ENCODE data around the gene SURF4. TPM values are rescaled to one million over a fixed set of nuclear protein-coding genes. Genes with fewer than 3 reads are reported as not detected.
"Not testable (repeated sequence)": the region's sequence is repeated elsewhere in the genome, so short reads cannot be mapped to it uniquely, and the experiment has no call there.

SURF4 gene
- total RNA-seq, 2 donors from 2014 or later, result 315 to 380 TPM

DNA sequence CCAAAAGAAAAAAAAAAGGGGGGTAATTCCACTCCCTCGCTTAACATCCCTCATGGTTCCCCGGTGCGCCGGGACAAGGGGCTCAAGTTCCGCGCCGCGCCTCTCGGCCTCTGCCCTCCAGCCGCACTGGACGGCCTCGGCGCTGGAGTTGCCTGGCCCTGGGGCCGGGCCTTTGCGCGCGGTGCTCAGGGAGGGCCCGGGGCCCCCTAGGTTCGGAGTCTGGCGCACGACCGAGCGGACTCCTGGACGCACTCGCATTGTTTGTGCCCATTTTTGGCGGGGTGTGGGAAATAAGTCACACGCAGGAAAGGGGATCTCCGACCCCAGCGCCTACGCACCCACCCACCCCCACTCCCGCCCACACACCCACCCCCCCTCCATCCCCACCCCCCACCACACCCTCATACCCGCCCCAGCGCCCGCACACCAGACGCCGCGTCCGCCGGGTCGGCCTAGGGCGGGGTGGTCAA is 28.3 kb downstream of the SURF4 start:
- H3K9me3 Mint-ChIP-seq, result no peaks in the 10 kb centered on the region
- peak; percentile 54 for ATAC-seq (replicated peaks)
- H3K4me3 Mint-ChIP-seq, result peak overlapping the region; percentile 93

DNA sequence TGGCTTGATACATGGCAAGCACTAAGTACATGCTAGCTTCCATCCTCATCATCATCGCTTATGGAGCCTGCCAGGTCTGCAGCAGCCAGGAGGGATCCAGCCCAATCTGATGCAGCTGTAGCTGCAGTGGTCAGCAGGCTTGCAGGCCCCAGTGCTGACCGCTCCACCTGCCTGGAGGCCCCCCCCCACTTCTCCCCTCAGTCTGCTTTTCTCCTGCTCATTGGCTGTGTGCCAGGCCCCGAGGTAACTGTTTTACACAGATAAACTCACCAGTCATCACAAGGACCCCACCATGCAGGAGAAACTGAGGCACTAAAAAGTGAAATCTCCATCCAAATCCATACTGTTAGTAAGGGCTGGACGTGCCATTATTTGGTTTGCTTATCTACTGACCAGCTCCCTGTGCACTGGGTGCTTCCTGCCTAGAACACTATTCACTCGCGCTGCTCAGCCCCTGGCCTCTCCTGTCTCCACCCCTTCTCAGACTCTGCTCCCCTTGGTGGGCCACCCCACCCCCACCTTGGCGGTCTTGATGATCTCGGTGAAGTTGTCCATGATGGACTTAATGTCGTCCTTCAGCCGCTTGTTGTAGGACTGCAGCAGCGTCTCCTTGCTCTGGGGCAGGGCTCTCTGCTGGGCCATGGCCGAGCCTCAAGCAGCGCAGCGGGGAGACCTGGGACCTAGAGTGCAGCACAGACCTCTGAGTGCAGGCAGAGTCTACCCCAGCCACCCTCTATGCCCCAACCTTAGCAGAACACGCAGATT is 29.7 kb downstream of the SURF4 start:
- Mint-ChIP-seq H3K9me3 (no peaks in the 10 kb centered on the region), H3K27ac (peak overlapping the region; percentile 89), H3K4me3 (peak overlapping the region; percentile 93), H3K36me3 (ENCODE audit: low read depth) (peaks cover 88% of the 10 kb centered on the region), H3K27me3 (no peaks in the 10 kb centered on the region), H3K4me1 (peaks cover 24% of the 10 kb centered on the region)
- ATAC-seq (replicated peaks), result no peak

More for the DNA sequence above, 28.3 kb downstream of the SURF4 start:
- Mint-ChIP-seq H3K27ac (peak overlapping the region; percentile 99), H3K27me3 (no peaks in the 10 kb centered on the region), H3K36me3 (ENCODE audit: low read depth) (peaks cover 88% of the 10 kb centered on the region), H3K4me1 (peaks cover 24% of the 10 kb centered on the region)

DNA sequence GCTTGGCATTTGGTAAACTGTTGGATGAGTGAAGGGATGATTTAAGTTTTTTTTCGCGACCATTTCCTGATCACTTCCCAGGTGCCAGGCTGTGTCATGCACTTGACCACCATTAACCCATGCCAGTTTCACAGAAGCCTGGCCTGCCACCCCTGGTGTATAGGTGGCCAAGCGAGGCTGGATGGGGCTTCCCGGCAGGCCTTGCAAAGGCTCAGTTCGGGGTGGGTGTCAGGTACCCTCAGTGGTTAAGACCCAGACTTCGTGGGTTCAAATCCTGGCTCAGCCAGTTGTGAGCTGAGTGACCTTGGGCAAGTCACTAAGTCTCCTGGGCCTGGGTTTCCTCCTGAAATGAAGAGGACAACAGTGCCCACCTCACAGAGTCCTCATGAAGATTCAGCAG is 30.3 kb downstream of the SURF4 start:
- peaks cover 88% of the 10 kb centered on the region for H3K36me3 Mint-ChIP-seq (ENCODE audit: low read depth)
- no peaks in the 10 kb centered on the region for H3K9me3 Mint-ChIP-seq
- H3K27me3 Mint-ChIP-seq, result no peaks in the 10 kb centered on the region
- no peak overlapping the region for H3K27ac Mint-ChIP-seq
- peaks cover 24% of the 10 kb centered on the region for H3K4me1 Mint-ChIP-seq
- no peak overlapping the region for H3K4me3 Mint-ChIP-seq
- ATAC-seq (replicated peaks), result no peak

DNA sequence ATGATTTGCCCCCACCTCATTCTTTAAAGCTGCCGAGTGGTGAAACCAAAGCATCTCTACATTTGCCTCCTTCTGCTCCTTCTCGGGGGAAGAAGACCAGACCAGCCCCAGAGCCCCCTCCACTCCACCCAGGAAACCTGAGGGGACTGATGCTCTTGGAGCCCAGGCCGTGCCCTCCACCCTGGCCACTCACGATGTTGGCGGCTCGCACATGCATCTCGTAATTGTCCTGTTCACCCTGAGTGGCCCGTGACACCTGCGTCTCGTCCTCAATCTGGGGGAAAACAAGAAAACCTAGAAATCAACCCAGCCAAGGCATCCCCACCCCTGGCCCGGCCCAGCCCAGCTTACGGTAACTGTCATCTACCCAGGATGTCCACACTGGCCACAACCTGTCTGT is 30.9 kb downstream of the SURF4 start:
- Mint-ChIP-seq H3K27me3 (no peaks in the 10 kb centered on the region), H3K9me3 (no peaks in the 10 kb centered on the region), H3K36me3 (ENCODE audit: low read depth) (peaks cover 87% of the 10 kb centered on the region), H3K4me3 (no peak overlapping the region), H3K27ac (no peak overlapping the region), H3K4me1 (peaks cover 22% of the 10 kb centered on the region)
- no peak for ATAC-seq (replicated peaks)

DNA sequence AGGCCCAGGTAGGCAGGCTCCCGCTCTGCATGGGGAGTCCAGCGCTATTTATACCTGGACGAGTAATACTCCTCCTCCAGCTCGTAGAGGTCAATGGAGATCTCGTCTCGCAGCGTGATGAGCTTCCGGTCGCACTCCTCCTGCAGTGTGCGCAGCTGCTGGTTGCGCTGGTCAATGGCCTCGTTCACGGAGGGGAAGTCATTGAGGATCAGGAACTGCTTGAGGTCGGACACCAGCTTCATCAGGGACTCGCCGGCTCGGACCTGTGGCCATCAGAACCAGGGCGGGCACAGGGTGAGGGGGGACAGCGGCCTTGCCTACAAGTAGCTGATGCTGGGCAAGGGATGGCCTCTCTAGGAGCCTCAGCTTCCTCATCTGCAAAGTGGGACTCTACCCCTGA is 31.8 kb downstream of the SURF4 start:
- Mint-ChIP-seq H3K4me3 (no peak overlapping the region), H3K9me3 (no peaks in the 10 kb centered on the region), H3K27ac (no peak overlapping the region), H3K36me3 (ENCODE audit: low read depth) (peaks cover 87% of the 10 kb centered on the region), H3K27me3 (no peaks in the 10 kb centered on the region), H3K4me1 (peaks cover 13% of the 10 kb centered on the region)
- no peak for ATAC-seq (replicated peaks)

DNA sequence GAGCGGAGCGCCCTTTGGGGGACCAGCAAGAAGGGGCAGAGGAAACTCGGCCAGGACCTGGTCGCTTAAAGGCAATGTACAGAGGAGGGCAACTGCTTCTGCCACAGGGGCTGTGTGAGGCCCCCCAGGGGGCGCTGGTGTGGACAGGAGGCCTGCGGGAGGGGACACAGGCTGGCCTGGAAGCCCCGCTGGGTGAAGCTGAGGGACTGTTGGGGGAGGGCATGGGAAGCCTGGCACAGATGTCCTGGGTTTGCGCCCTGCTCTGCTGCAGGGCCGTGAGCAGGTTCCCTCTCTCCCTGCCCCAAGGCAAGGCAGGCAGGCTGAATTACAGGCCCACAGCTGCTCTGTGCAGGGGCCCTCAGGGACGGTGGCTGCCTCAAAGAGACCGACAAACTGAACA is 33.3 kb downstream of the SURF4 start:
- Mint-ChIP-seq H3K27ac (no peak overlapping the region), H3K9me3 (no peaks in the 10 kb centered on the region), H3K27me3 (no peaks in the 10 kb centered on the region), H3K4me1 (peaks cover 10% of the 10 kb centered on the region), H3K36me3 (ENCODE audit: low read depth) (peaks cover 83% of the 10 kb centered on the region), H3K4me3 (no peak overlapping the region)
- no peak for ATAC-seq (replicated peaks)

DNA sequence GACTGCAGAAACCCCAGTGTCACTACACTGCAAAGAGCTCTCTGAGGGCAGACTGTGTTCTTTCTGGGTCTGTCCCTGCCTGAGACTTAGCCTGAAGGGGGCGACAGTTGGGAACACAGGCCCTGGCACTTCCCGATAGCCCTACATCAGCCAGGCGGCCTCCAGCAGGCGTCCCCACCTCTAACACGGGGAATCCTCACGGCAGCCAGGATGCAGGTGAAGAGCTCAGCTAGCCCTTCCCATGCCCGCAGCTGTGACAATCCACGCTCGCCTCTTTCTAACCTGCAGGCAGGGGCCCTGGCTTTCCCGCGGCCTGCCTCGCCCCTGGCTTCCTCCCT is 33.8 kb downstream of the SURF4 start:
- no peak for ATAC-seq (replicated peaks)
- no peaks in the 10 kb centered on the region for H3K9me3 Mint-ChIP-seq
- peaks cover 8% of the 10 kb centered on the region for H3K4me1 Mint-ChIP-seq
- H3K27ac Mint-ChIP-seq, result peak overlapping the region; percentile 43
- peaks cover 80% of the 10 kb centered on the region for H3K36me3 Mint-ChIP-seq (ENCODE audit: low read depth)
- no peak overlapping the region for H3K4me3 Mint-ChIP-seq
- no peaks in the 10 kb centered on the region for H3K27me3 Mint-ChIP-seq

DNA sequence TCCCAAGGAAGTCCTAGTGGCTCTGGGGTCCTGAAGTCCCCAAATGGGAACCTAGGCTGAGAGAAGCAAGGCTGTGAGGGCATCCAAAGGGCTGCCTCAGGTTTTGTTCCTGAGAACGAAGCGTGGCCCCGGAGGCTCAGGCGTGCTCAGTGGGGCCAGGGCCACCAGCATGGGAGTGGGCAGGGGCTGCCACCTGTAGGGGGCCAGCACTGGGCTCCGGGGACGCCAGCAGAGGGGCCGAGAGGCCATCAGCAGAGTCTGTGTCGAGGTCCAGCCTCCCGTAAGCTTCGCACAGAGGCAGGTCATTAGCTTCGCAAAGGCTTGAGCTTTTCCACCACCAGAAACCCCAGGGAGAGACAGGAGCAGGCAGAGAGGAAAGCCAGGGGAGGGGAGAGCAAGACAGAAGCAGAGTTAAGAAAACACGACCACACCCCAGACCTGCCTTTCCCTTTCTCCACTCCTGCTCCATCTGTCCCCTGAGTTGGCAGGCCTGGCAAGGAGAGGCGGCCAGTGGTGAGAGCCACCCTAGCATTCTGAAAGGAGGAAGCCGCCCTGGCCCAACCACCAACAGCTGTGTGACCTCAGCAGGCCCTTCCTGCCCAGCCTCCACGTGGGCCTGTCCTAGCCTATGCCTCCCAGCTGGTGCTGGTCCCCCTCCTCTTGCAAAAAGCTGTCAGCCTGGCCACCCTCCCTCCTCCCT is 34.3 kb downstream of the SURF4 start:
- Mint-ChIP-seq H3K4me3 (no peak overlapping the region), H3K27ac (peak overlapping the region; percentile 43), H3K27me3 (no peaks in the 10 kb centered on the region), H3K9me3 (no peaks in the 10 kb centered on the region), H3K4me1 (peaks cover 3% of the 10 kb centered on the region), H3K36me3 (ENCODE audit: low read depth) (peaks cover 75% of the 10 kb centered on the region)
- no peak for ATAC-seq (replicated peaks)

DNA sequence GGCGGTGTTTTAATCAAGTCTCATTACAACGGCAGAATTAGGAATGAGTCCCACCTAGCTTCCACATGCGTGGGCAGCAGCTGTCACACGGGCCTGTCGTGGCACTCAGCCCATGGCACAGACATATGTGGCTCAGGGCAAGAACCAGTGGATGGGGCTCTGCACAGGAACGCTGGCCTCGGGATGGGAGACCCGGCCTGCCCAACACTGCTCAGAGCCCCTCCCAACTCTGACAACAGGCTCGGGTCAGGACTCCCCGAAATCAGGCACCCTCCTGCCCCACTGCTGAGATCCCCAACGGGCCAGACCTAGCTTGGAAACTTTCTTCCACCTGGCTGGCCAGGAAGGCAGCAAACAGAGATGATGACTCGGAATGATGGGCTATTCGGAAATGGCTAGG is 34.9 kb downstream of the SURF4 start:
- ATAC-seq (replicated peaks), result no peak
- Mint-ChIP-seq H3K4me1 (no peaks in the 10 kb centered on the region), H3K27ac (peak overlapping the region; percentile 24), H3K9me3 (no peaks in the 10 kb centered on the region), H3K27me3 (no peaks in the 10 kb centered on the region), H3K36me3 (ENCODE audit: low read depth) (peaks cover 75% of the 10 kb centered on the region), H3K4me3 (no peak overlapping the region)

DNA sequence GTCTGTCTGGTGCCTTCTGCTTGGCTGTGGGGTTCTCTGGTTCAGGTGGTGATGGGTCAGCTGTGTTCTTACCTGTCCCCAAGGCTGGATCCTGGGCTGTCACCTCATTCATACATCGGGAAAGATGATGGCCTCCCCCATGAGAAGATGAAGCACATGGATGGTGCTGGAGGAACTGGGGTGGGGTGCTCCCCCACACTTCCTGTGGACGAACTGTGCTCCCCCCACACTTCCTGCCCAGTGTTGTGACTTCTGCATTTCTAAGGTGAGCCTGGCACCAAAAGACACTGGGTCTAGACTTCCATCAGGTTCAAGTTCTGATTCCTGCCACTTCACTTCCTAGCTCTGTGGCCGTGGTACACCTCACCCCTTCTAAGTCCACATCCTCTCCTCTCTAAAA is 35.6 kb downstream of the SURF4 start:
- H3K27ac Mint-ChIP-seq, result peak overlapping the region; percentile 24
- no peak overlapping the region for H3K4me3 Mint-ChIP-seq
- no peak for ATAC-seq (replicated peaks)
- no peaks in the 10 kb centered on the region for H3K27me3 Mint-ChIP-seq
- H3K36me3 Mint-ChIP-seq (ENCODE audit: low read depth), result peaks cover 75% of the 10 kb centered on the region
- H3K9me3 Mint-ChIP-seq, result no peaks in the 10 kb centered on the region
- H3K4me1 Mint-ChIP-seq, result no peaks in the 10 kb centered on the region

DNA sequence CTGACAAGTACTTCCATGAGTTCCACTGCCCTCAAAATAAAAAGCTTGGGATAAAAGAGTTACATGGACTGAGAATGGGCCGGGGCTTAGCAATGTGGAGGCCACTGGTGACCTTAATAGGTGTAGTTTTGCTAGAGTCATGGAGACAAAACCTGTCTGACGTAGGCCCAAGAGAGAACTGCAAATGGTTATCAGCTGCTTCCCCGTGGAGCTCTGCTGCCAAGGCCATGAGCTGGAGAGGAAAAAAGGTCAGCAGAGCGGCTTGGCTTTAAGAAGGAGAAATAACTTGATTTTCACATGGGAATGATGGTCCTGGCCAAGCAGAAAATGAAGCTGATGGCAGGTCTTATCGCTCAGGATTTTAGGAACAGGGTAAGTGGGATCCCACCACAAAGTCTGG is 36.2 kb downstream of the SURF4 start:
- Mint-ChIP-seq H3K36me3 (ENCODE audit: low read depth) (peaks cover 75% of the 10 kb centered on the region), H3K27ac (peak overlapping the region; percentile 24), H3K9me3 (no peaks in the 10 kb centered on the region), H3K27me3 (no peaks in the 10 kb centered on the region), H3K4me3 (no peak overlapping the region), H3K4me1 (no peaks in the 10 kb centered on the region)
- ATAC-seq (replicated peaks), result no peak

DNA sequence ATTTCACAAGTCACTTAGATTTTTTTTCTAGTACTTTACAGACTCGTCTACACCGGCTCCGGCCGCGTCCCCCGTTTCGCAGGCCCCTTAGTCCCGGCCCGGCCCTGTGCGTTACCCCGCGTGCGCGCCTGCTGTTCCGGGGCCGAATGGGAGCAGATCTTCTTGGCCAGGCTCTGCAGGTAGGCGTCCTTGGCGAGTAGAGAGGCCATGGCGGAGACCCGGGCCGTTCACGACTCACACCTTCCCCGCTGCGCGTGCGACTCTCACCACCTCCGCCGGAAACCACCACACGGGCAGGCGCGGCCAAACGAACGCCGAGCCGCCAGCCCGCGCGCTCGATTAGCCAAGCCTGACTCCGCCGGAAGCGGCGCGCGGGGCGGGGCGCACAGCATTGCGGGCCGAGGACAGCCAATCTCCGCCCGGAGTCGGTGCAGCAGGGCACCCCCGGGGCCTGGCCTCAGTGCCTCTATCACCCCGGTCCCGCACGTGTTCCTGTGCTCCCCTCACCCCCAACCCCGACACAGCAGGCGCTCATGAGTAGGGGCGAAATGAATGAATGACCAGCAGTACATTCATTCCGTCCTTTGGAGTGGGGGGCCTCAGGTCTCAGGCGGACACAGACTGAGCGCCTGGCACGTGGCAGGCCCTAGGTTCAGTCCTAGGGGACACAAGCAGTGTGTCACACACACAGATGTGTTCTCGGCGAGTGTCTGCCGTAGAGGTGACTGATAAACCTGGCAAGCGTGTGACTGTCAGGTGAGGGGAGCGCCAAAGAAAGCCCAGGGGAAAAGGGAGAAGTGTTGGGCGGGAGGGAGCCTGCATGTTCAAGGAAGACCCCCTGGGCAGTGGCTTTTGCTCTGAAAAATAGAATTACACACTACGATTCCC is 39.7 kb downstream of the SURF4 start, which contains the start of gene SURF6:
SURF6 (minus strand) TSS at position 265 of the 888 bp plus-strand sequence; CDS start at position 209, 56 bp downstream.
- ATAC-seq (replicated peaks), result peak; percentile 96
- no peaks in the 10 kb centered on the region for H3K9me3 Mint-ChIP-seq
- peaks cover 84% of the 10 kb centered on the region for H3K36me3 Mint-ChIP-seq (ENCODE audit: low read depth)
- peak within 1 kb of the TSS; percentile 93 for H3K4me3 Mint-ChIP-seq
- H3K27me3 Mint-ChIP-seq, result no peaks in the 10 kb centered on the region
- H3K4me1 Mint-ChIP-seq, result no peaks in the 10 kb centered on the region
- H3K27ac Mint-ChIP-seq, result peak within 1 kb of the TSS; percentile 89

DNA sequence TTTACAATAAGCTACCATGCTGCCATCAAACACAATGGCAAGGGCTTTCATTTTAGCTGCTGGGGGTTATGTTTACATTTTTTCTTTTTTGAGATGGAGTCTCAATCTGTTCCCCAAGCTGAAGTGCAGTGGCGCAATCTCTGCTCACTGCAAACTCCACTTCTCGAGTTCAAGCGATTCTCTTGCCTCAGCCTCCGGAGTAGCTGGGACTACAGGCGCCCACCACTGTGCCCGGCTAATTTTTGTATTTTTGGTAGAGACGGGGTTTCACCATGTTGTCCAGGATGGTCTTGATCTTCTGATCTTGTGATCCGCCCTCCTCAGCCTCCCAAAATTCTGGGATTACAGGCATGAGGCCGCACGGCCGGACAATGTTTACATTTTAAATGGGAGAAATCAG is 41.0 kb downstream of the SURF4 start:
- H3K36me3 Mint-ChIP-seq (ENCODE audit: low read depth), result peaks cover 85% of the 10 kb centered on the region
- not testable (repeated sequence) for H3K4me1 Mint-ChIP-seq; ATAC-seq (replicated peaks); H3K27me3 Mint-ChIP-seq; H3K9me3 Mint-ChIP-seq
- peak overlapping the region; percentile 93 for H3K4me3 Mint-ChIP-seq
- peak overlapping the region; percentile 89 for H3K27ac Mint-ChIP-seq

DNA sequence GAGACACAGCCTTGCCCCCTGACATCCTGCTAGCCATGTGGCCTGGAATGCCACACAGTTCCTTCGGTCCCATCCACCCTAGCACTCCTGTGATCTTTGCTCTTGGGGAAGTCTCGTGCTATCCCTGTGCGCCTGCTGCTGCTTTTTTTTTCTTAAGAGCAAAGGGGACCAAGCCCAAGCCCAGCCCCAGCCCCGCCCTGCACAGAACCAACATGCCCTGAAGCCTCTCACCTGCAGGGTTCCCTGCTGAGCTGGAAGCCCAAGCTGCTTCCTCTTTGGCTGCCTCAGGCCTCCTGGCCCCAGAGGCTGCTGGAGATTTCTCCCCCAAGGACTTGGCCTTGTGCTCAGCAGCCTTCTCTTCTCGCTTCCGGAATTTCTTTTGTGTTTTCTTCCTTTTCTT is 41.7 kb downstream of the SURF4 start:
- Mint-ChIP-seq H3K27me3 (no peaks in the 10 kb centered on the region), H3K4me3 (peak overlapping the region; percentile 93), H3K36me3 (ENCODE audit: low read depth) (peaks cover 81% of the 10 kb centered on the region), H3K27ac (peak overlapping the region; percentile 36), H3K9me3 (no peaks in the 10 kb centered on the region), H3K4me1 (peaks cover 4% of the 10 kb centered on the region)
- no peak for ATAC-seq (replicated peaks)
